Kasumi-1 (cell line): ENCODE measurements around the gene TMEM106C.

Experiments
- DNase-seq, 2 experiments: peaks; one replicate each; lab custom pipeline; 2025; lab: John Stamatoyannopoulos, UW

Gene TMEM106C

DNA sequence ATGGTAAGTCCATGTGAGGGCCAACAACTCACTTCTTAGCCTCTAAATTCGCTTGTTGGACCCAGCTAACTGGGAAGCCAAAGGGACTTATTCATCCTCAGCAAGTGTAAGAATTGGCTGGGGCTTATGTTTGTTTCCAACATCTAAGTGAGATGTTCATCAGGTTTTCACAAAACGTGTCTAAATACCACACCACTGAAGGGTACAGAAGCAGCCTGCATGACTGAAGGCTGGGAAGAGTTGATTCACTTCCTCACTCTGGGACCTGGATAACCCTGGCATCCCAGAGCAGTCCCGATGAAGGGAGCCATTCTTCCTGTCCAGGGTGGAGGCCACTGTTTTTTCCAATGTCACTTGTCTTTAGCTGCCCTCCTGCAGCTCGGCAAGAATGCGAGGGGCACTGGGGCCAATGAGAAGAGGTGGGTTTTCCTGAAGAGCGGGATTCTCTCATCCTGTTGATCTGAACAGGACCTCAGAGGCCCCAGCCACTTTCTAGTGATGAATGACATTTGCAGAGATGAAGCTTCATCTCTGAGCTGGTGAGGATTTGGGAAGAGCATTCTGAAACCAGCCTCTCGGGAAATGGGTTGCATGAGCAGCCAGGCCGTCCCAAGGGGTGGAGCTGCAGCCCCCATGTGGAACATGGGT lies 53.1 kb downstream of the TMEM106C start:
- DNase-seq, result no peak

- DNase-seq, result no peak
Observed at GRCh38 chr12:48017496-48017895, 54.1 kb downstream of the TMEM106C start.

DNA sequence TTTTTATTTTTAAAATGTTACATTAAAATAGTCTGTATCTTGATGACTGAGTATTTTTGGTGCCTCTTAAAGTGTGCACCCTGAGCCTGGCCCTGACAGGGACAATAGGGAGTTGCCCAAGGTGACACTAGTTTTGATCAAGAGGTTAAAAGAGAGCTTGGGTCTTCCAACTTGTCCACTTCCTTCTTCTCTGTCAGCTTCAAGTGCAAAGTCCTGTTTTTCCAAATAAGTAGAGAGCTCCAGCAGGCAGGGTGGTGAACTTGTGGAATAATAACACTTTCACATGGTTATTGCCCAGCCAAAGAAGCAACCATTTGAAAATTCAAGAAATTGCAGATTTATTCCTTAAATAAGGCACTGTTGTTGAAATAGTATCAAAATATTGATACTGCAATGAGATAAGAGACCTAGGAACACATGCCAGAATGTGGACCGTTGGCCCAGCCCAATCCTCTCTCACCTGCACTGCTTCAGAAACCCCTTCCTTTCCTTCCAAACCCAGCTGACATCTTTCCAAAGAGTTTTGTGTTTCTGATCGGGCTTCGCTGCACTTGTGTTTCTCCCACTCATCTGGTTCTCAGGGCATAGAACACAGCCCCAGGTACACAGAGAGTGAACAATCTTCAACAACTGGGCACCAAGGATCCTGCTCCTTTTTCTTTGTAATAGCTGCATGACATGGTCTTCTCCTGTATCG lies 54.7 kb downstream of the TMEM106C start:
- DNase-seq, result no peak
